GM23338 (cell line): ENCODE results near the gene NOP9. TPM values are rescaled to one million over a fixed set of nuclear protein-coding genes. Genes with fewer than 3 reads are reported as not detected.

Experiments used
- ATAC-seq: fragments of 200-7000 bp; cut with Tn5 transposase; 3 replicates; pipeline ENCODE4 v1.9.1; 2020
- DNase-seq: peaks from one replicate; pipeline ENCODE4 v3.0.0-alpha.2; 2015; ENCODE audit warnings: low spot score
- H2AFZ ChIP-seq: fragments of 200-600 bp; sonication (generic); 2 replicates; pipeline ENCODE4 v1.8.0; 2016; ENCODE audit warnings: antibody characterized with exemption, mild to moderate bottlenecking, moderate library complexity
- H3F3A ChIP-seq: fragments of 200-600 bp; sonication (generic); replicated peaks from 2 replicates; pipeline ENCODE4 v1.8.0; 2017; ENCODE audit warnings: antibody characterized with exemption, mixed run types, low read depth
- H3K27ac ChIP-seq: fragments of 200-600 bp; sonication (generic); 2 replicates; pipeline ENCODE4 v1.6.1; 2016; ENCODE audit warnings: low read depth
- H3K27me3 ChIP-seq: fragments of 200-600 bp; sonication (generic); 2 replicates; pipeline ENCODE4 v1.8.0; 2016; ENCODE audit warnings: mild to moderate bottlenecking, mixed run types, moderate library complexity; ENCODE audit not compliant: insufficient read depth
- H3K36me3 ChIP-seq: fragments of 200-600 bp; sonication (generic); 2 replicates; pipeline ENCODE4 v1.8.0; 2016; ENCODE audit warnings: mild to moderate bottlenecking; ENCODE audit not compliant: insufficient read depth
- H3K4me1 ChIP-seq: fragments of 200-600 bp; sonication (generic); 2 replicates; pipeline ENCODE4 v1.8.0; 2016; ENCODE audit warnings: mild to moderate bottlenecking, moderate library complexity; ENCODE audit not compliant: insufficient read depth
- H3K4me2 ChIP-seq: fragments of 200-600 bp; sonication (generic); 2 replicates; pipeline ENCODE4 v1.7.1; 2017; ENCODE audit warnings: mixed run types
- H3K4me3 ChIP-seq: fragments of 200-600 bp; sonication (generic); 2 replicates; pipeline ENCODE4 v1.6.1; 2016; ENCODE audit warnings: mixed run types
- H3K79me2 ChIP-seq: fragments of 200-600 bp; sonication (generic); replicated peaks from 2 replicates; pipeline ENCODE4 v1.8.0; 2017; ENCODE audit warnings: mild to moderate bottlenecking; ENCODE audit not compliant: insufficient read depth
- H3K9me2 ChIP-seq: fragments of 200-600 bp; sonication (generic); 2 replicates; pipeline ENCODE4 v1.8.0; 2017; ENCODE audit not compliant: insufficient read depth
- H4K20me1 ChIP-seq: fragments of 200-600 bp; sonication (generic); replicated peaks from 2 replicates; pipeline ENCODE4 v1.8.0; 2017; ENCODE audit warnings: mild to moderate bottlenecking; ENCODE audit not compliant: insufficient read depth
- H3K27ac Mint-ChIP-seq: 2 replicates; pipeline ENCODE4 v1.8.0; 2020; ENCODE audit warnings: inconsistent platforms, mild to moderate bottlenecking, moderate library complexity, mixed read lengths
- H3K27me3 Mint-ChIP-seq: 3 replicates; pipeline ENCODE4 v1.8.0; 2022; ENCODE audit warnings: low read depth, mild to moderate bottlenecking, moderate library complexity, mixed read lengths, inconsistent platforms; ENCODE audit not compliant: insufficient read depth, poor library complexity
- H3K36me3 Mint-ChIP-seq: 3 replicates; pipeline ENCODE4 v1.8.0; 2021; ENCODE audit warnings: low read depth, mild to moderate bottlenecking, inconsistent platforms, moderate library complexity, mixed read lengths
- H3K4me1 Mint-ChIP-seq: 3 replicates; pipeline ENCODE4 v1.8.0; 2020; ENCODE audit warnings: mild to moderate bottlenecking, inconsistent platforms, mixed read lengths
- H3K4me3 Mint-ChIP-seq: 3 replicates; pipeline ENCODE4 v1.8.0; 2021; ENCODE audit warnings: moderate library complexity, mild to moderate bottlenecking, inconsistent platforms, mixed read lengths
- H3K9me3 Mint-ChIP-seq: 3 replicates; pipeline ENCODE4 v1.8.0; 2020; ENCODE audit warnings: moderate library complexity, mild to moderate bottlenecking, inconsistent platforms, mixed read lengths
- CREB1 ChIP-seq: fragments of 250-450 bp; sonication (Bioruptor Pico); IDR thresholded peaks from 2 replicates; pipeline ENCODE4 v1.5.0; 2020; ENCODE audit warnings: low read depth, mild to moderate bottlenecking, moderate library complexity
- EZH2 ChIP-seq: fragments of 200-600 bp; sonication (generic); IDR thresholded peaks from one replicate; pipeline ENCODE4 v1.8.0; 2017; ENCODE audit warnings: antibody characterized with exemption, mild to moderate bottlenecking, low read depth; ENCODE audit not compliant: unreplicated experiment
- EZH2phosphoT487 ChIP-seq: fragments of 200-600 bp; sonication (generic); IDR thresholded peaks from one replicate; pipeline ENCODE4 v1.8.1; 2018; ENCODE audit warnings: antibody characterized with exemption; ENCODE audit not compliant: unreplicated experiment
- JUNB ChIP-seq: IDR thresholded peaks from one replicate; pipeline ENCODE4 v1.6.1; 2016; ENCODE audit warnings: antibody characterized with exemption; ENCODE audit not compliant: unreplicated experiment
- POLR2AphosphoS5 ChIP-seq: IDR thresholded peaks from 2 replicates; pipeline ENCODE4 v1.6.1; 2016; ENCODE audit warnings: antibody characterized with exemption, low read depth
- ZNF331 ChIP-seq: fragments of 250-450 bp; sonication (Bioruptor Pico); IDR thresholded peaks from 2 replicates; pipeline ENCODE4 v1.5.0; 2020; ENCODE audit warnings: low read depth, mild to moderate bottlenecking, moderate library complexity
- polyA plus RNA-seq: library from polyadenylated mRNA; unstranded; fragments of >200 nt; fragmentation: Nextera tagmentation; extraction: Ambion mirVana; gene quantifications from 2 replicates; pipeline ENCODE4 v1.2.1, GENCODE V29; 2016
- total RNA-seq: library from RNA; depleted of rRNA; stranded (reverse); fragments of >200 nt; shearing (Covaris generic); gene quantifications from 2 replicates; pipeline ENCODE4 v1.2.3, GENCODE V29; 2014
- TF ChIP-seq, protein P1 (sequence below): IDR thresholded peaks from one replicate; pipeline ENCODE4 v1.6.1; 2018; ENCODE audit warnings: antibody characterized with exemption; ENCODE audit not compliant: unreplicated experiment
- TF ChIP-seq, protein P2 (sequence below): fragments of 250-450 bp; sonication (Bioruptor Pico); IDR thresholded peaks from 2 replicates; pipeline ENCODE4 v1.5.0; 2020; ENCODE audit warnings: mild to moderate bottlenecking, moderate library complexity
- TF ChIP-seq, protein P3 (sequence below), 2 experiments: fragments of 200-600 bp in 1 of 2; sonication (generic) in 1 of 2; conservative IDR thresholded peaks; 2 replicates each; pipeline versions ENCODE4 v1.5.1 to v1.6.1; 2016 to 2017; ENCODE audit warnings: antibody characterized with exemption in 2 of 2, low read depth in 2 of 2, mild to moderate bottlenecking in 2 of 2, moderate library complexity in 1 of 2

Gene NOP9
- total and polyA plus RNA-seq, 2 experiments from 2014 or later = 7.9 to 32.8 TPM

DNA sequence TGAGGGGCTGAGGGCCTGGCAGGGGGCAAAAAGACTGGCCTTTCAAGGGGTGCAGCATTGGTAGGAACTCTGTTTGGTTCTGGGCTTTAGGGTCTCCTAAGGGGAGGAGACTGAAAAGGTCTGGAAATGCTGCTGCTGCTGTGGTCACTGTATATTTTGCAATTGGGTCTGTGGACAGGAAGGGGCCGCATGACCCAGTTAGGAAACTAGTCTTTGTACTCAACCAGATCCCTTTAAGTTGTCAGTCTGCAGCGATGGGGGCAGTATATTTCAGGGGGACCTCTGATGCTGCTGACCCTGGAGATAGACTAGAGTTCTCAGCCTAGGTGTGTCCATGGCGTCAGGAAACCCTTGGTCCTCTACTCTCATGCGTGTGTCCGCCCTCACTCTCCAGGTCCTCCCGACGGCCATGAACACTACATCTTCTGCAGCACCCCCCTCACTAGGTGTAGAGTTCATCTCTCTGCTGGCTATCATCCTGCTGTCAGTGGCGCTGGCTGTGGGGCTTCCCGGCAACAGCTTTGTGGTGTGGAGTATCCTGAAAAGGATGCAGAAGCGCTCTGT, 15.7 kb downstream of the NOP9 start:
- H4K20me1 ChIP-seq = no peaks in the 10 kb centered on the region
- no peaks in the 10 kb centered on the region for H3F3A ChIP-seq
- Mint-ChIP-seq H3K9me3 (no peaks in the 10 kb centered on the region), H3K36me3 (no peaks in the 10 kb centered on the region; the same call in 1 of the 3 replicates), H3K4me3 (no peak overlapping the region; the same call in 2 of the 3 replicates), H3K4me1 (peaks cover 2% of the 10 kb centered on the region; the same call in 2 of the 3 replicates), H3K27me3 (peaks cover 46% of the 10 kb centered on the region), H3K27ac (no peak overlapping the region)
- H3K9me2 ChIP-seq = no peaks in the 10 kb centered on the region
- H3K27ac ChIP-seq = no peak overlapping the region
- peaks cover 58% of the 10 kb centered on the region for H3K27me3 ChIP-seq
- no peak overlapping the region for H3K4me3 ChIP-seq
- H3K79me2 ChIP-seq = no peaks in the 10 kb centered on the region
- no peak overlapping the region for H2AFZ ChIP-seq
- H3K4me1 ChIP-seq = 0 out of 2 replicates have a peak, but pooled peaks cover under 1% of the 10 kb centered on the region
- no peak for DNase-seq
- TF ChIP-seq, protein P1, sequence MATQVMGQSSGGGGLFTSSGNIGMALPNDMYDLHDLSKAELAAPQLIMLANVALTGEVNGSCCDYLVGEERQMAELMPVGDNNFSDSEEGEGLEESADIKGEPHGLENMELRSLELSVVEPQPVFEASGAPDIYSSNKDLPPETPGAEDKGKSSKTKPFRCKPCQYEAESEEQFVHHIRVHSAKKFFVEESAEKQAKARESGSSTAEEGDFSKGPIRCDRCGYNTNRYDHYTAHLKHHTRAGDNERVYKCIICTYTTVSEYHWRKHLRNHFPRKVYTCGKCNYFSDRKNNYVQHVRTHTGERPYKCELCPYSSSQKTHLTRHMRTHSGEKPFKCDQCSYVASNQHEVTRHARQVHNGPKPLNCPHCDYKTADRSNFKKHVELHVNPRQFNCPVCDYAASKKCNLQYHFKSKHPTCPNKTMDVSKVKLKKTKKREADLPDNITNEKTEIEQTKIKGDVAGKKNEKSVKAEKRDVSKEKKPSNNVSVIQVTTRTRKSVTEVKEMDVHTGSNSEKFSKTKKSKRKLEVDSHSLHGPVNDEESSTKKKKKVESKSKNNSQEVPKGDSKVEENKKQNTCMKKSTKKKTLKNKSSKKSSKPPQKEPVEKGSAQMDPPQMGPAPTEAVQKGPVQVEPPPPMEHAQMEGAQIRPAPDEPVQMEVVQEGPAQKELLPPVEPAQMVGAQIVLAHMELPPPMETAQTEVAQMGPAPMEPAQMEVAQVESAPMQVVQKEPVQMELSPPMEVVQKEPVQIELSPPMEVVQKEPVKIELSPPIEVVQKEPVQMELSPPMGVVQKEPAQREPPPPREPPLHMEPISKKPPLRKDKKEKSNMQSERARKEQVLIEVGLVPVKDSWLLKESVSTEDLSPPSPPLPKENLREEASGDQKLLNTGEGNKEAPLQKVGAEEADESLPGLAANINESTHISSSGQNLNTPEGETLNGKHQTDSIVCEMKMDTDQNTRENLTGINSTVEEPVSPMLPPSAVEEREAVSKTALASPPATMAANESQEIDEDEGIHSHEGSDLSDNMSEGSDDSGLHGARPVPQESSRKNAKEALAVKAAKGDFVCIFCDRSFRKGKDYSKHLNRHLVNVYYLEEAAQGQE = no peak
- TF ChIP-seq ZNF331 (CRISPR knock-in tag) (no peak), JUNB (no peak), EZH2 (no peak), POLR2AphosphoS5 (no peak), EZH2phosphoT487 (no peak), CREB1 (CRISPR knock-in tag) (no peak)
- TF ChIP-seq, protein P2, sequence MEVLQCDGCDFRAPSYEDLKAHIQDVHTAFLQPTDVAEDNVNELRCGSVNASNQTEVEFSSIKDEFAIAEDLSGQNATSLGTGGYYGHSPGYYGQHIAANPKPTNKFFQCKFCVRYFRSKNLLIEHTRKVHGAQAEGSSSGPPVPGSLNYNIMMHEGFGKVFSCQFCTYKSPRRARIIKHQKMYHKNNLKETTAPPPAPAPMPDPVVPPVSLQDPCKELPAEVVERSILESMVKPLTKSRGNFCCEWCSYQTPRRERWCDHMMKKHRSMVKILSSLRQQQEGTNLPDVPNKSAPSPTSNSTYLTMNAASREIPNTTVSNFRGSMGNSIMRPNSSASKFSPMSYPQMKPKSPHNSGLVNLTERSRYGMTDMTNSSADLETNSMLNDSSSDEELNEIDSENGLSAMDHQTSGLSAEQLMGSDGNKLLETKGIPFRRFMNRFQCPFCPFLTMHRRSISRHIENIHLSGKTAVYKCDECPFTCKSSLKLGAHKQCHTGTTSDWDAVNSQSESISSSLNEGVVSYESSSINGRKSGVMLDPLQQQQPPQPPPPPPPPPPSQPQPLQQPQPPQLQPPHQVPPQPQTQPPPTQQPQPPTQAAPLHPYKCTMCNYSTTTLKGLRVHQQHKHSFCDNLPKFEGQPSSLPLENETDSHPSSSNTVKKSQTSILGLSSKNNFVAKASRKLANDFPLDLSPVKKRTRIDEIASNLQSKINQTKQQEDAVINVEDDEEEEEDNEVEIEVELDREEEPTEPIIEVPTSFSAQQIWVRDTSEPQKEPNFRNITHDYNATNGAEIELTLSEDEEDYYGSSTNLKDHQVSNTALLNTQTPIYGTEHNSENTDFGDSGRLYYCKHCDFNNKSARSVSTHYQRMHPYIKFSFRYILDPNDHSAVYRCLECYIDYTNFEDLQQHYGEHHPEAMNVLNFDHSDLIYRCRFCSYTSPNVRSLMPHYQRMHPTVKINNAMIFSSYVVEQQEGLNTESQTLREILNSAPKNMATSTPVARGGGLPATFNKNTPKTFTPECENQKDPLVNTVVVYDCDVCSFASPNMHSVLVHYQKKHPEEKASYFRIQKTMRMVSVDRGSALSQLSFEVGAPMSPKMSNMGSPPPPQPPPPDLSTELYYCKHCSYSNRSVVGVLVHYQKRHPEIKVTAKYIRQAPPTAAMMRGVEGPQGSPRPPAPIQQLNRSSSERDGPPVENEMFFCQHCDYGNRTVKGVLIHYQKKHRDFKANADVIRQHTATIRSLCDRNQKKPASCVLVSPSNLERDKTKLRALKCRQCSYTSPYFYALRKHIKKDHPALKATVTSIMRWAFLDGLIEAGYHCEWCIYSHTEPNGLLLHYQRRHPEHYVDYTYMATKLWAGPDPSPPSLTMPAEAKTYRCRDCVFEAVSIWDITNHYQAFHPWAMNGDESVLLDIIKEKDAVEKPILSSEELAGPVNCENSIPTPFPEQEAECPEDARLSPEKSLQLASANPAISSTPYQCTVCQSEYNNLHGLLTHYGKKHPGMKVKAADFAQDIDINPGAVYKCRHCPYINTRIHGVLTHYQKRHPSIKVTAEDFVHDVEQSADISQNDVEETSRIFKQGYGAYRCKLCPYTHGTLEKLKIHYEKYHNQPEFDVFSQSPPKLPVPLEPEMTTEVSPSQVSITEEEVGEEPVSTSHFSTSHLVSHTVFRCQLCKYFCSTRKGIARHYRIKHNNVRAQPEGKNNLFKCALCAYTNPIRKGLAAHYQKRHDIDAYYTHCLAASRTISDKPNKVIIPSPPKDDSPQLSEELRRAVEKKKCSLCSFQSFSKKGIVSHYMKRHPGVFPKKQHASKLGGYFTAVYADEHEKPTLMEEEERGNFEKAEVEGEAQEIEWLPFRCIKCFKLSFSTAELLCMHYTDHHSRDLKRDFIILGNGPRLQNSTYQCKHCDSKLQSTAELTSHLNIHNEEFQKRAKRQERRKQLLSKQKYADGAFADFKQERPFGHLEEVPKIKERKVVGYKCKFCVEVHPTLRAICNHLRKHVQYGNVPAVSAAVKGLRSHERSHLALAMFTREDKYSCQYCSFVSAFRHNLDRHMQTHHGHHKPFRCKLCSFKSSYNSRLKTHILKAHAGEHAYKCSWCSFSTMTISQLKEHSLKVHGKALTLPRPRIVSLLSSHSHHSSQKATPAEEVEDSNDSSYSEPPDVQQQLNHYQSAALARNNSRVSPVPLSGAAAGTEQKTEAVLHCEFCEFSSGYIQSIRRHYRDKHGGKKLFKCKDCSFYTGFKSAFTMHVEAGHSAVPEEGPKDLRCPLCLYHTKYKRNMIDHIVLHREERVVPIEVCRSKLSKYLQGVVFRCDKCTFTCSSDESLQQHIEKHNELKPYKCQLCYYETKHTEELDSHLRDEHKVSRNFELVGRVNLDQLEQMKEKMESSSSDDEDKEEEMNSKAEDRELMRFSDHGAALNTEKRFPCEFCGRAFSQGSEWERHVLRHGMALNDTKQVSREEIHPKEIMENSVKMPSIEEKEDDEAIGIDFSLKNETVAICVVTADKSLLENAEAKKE (CRISPR knock-in tag) = no peak
- TF ChIP-seq, protein P3, sequence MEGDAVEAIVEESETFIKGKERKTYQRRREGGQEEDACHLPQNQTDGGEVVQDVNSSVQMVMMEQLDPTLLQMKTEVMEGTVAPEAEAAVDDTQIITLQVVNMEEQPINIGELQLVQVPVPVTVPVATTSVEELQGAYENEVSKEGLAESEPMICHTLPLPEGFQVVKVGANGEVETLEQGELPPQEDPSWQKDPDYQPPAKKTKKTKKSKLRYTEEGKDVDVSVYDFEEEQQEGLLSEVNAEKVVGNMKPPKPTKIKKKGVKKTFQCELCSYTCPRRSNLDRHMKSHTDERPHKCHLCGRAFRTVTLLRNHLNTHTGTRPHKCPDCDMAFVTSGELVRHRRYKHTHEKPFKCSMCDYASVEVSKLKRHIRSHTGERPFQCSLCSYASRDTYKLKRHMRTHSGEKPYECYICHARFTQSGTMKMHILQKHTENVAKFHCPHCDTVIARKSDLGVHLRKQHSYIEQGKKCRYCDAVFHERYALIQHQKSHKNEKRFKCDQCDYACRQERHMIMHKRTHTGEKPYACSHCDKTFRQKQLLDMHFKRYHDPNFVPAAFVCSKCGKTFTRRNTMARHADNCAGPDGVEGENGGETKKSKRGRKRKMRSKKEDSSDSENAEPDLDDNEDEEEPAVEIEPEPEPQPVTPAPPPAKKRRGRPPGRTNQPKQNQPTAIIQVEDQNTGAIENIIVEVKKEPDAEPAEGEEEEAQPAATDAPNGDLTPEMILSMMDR (conservative IDR thresholded peaks at IDR 0.05; ENCODE audit: low read depth in 2 of 2) = no peak
- no peaks in the 10 kb centered on the region for H3K36me3 ChIP-seq
- no peak overlapping the region for H3K4me2 ChIP-seq
- no peak for ATAC-seq
